HL-60 (cell line): ENCODE results near the gene RPL27A.

Source experiments
- DNase-seq, 2 experiments: peaks; one replicate each; pipeline ENCODE4 v3.0.0-alpha.2; 2010 to 2020; ENCODE audit warnings: low read depth in 1 of 2, low spot score in 1 of 2
- H3K27ac ChIP-seq: fragments of 250-450 bp; sonication (Bioruptor Pico); replicated peaks from 2 replicates; pipeline ENCODE4 v1.5.1; 2020; ENCODE audit warnings: mild to moderate bottlenecking, moderate library complexity
- H3K27me3 ChIP-seq: fragments of 250-450 bp; sonication (Bioruptor Pico); 2 replicates; pipeline ENCODE4 v1.5.1; 2021; ENCODE audit warnings: mild to moderate bottlenecking, moderate library complexity; ENCODE audit not compliant: insufficient read depth, poor library complexity, severe bottlenecking
- H3K4me3 ChIP-seq: replicated peaks from 2 replicates; pipeline ENCODE4 v1.5.1; 2011; ENCODE audit warnings: mild to moderate bottlenecking, control low read depth, low read length; ENCODE audit not compliant: insufficient read depth
- GABPA ChIP-seq: IDR thresholded peaks from 2 replicates; pipeline ENCODE4 v1.6.1; 2012; ENCODE audit warnings: low read depth
- POLR2AphosphoS5 ChIP-seq: IDR thresholded peaks from 2 replicates; pipeline ENCODE4 v1.6.1; 2012; ENCODE audit warnings: low read depth
- SPI1 ChIP-seq: IDR thresholded peaks from 2 replicates; pipeline ENCODE4 v1.6.1; 2012; ENCODE audit warnings: low read depth, mild to moderate bottlenecking, borderline replicate concordance
- TF ChIP-seq, protein P1 (sequence below): IDR thresholded peaks from one replicate; pipeline ENCODE4 v1.5.1; 2011; ENCODE audit warnings: low read length, control low read depth, inconsistent platforms; ENCODE audit not compliant: insufficient read depth
- TF ChIP-seq, protein P2 (sequence below): IDR thresholded peaks from 2 replicates; pipeline ENCODE4 v1.6.1; 2012; ENCODE audit warnings: low read depth; ENCODE audit not compliant: insufficient replicate concordance

The RPL27A gene

GRCh38 chr11:8649361-8649760 is 33.2 kb upstream of the RPL27A start:
- no peak overlapping the region for H3K27ac ChIP-seq
- H3K27me3 ChIP-seq, result no peaks in the 10 kb centered on the region
- TF ChIP-seq, protein P1, sequence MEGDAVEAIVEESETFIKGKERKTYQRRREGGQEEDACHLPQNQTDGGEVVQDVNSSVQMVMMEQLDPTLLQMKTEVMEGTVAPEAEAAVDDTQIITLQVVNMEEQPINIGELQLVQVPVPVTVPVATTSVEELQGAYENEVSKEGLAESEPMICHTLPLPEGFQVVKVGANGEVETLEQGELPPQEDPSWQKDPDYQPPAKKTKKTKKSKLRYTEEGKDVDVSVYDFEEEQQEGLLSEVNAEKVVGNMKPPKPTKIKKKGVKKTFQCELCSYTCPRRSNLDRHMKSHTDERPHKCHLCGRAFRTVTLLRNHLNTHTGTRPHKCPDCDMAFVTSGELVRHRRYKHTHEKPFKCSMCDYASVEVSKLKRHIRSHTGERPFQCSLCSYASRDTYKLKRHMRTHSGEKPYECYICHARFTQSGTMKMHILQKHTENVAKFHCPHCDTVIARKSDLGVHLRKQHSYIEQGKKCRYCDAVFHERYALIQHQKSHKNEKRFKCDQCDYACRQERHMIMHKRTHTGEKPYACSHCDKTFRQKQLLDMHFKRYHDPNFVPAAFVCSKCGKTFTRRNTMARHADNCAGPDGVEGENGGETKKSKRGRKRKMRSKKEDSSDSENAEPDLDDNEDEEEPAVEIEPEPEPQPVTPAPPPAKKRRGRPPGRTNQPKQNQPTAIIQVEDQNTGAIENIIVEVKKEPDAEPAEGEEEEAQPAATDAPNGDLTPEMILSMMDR, result no peak
- TF ChIP-seq POLR2AphosphoS5 (no peak), SPI1 (no peak), GABPA (no peak)
- TF ChIP-seq, protein P2, sequence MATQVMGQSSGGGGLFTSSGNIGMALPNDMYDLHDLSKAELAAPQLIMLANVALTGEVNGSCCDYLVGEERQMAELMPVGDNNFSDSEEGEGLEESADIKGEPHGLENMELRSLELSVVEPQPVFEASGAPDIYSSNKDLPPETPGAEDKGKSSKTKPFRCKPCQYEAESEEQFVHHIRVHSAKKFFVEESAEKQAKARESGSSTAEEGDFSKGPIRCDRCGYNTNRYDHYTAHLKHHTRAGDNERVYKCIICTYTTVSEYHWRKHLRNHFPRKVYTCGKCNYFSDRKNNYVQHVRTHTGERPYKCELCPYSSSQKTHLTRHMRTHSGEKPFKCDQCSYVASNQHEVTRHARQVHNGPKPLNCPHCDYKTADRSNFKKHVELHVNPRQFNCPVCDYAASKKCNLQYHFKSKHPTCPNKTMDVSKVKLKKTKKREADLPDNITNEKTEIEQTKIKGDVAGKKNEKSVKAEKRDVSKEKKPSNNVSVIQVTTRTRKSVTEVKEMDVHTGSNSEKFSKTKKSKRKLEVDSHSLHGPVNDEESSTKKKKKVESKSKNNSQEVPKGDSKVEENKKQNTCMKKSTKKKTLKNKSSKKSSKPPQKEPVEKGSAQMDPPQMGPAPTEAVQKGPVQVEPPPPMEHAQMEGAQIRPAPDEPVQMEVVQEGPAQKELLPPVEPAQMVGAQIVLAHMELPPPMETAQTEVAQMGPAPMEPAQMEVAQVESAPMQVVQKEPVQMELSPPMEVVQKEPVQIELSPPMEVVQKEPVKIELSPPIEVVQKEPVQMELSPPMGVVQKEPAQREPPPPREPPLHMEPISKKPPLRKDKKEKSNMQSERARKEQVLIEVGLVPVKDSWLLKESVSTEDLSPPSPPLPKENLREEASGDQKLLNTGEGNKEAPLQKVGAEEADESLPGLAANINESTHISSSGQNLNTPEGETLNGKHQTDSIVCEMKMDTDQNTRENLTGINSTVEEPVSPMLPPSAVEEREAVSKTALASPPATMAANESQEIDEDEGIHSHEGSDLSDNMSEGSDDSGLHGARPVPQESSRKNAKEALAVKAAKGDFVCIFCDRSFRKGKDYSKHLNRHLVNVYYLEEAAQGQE, result no peak
- no peak for DNase-seq
- no peak overlapping the region for H3K4me3 ChIP-seq

DNA sequence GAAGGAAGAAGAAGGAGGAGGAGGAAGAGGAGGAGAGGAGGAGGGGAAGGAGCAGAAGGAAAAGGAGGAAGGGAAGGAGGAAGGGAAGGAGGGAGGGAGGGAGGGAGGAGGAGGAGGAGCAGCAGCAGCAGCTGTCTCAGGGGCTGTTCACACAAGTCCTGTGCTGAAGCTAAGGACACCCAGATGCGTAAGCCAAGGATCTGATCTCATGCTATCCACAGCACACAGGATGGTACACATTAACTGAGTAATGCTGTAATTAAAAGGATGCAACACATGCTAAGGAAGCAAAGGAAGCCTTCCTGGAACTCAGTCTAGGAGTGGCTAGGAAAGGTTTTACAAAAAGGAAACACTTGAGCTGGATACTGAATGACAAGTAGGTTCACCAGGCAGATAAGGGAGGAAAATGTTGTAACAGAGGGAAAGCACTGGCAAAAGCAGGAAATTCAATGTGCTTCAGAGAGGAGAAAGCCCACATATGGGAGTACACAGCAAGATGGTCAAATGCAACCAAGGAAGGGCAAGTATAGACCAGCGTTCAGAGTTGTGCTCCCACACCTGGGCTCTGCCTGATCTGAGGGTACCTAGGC is 32.1 kb upstream of the RPL27A start:
- DNase-seq, result no peak
- TF ChIP-seq POLR2AphosphoS5 (no peak), GABPA (no peak), SPI1 (no peak)
- TF ChIP-seq, protein P1, result no peak
- Histone ChIP-seq H3K27ac (no peak overlapping the region), H3K27me3 (no peaks in the 10 kb centered on the region), H3K4me3 (no peak overlapping the region)

- Histone ChIP-seq H3K4me3 (no peak overlapping the region), H3K27me3 (no peaks in the 10 kb centered on the region), H3K27ac (no peak overlapping the region)
- no peak for TF ChIP-seq POLR2AphosphoS5
- TF ChIP-seq SPI1, result no peak
- TF ChIP-seq, protein P2, result no peak
- TF ChIP-seq, protein P1, result no peak
- no peak for TF ChIP-seq GABPA
- no peak for DNase-seq
These were observed 30.5 kb upstream of the RPL27A start for GRCh38 chr11:8652140-8652539.

DNA sequence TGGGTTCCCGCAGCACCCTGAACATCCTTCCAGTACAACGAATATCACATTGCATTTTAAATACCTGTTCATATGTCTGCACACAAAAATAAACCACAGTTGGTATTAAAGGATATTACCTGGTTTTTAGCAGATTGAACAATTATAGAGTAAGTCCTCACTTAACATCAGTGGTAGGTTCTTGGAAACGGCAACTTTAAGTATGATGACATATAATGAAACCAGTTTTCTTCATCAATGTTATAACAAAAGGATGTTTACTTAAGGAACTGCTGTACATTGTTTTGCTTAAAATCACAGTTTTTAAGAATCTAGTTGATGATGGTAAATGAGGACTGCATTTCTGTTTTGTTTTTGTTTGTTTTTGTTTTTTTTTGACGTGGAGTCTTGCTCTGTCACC is 28.1 kb upstream of the RPL27A start:
- H3K27me3 ChIP-seq, result no peaks in the 10 kb centered on the region
- no peak overlapping the region for H3K27ac ChIP-seq
- TF ChIP-seq POLR2AphosphoS5 (no peak), GABPA (no peak), SPI1 (no peak)
- TF ChIP-seq, protein P2, result no peak
- TF ChIP-seq, protein P1, result no peak

More for the DNA sequence above, 28.1 kb upstream of the RPL27A start:
- no peak for DNase-seq
- H3K4me3 ChIP-seq, result no peak overlapping the region
